ENCODE results near the gene SMG7. TPM values are rescaled to one million over a fixed set of nuclear protein-coding genes. Genes with fewer than 3 reads are reported as not detected.
A peak's percentile ranks its signal among the peaks of the same experiment; 100 is the strongest.

Gene SMG7
- total RNA-seq, 2 experiments from 2014 or later = 49.3 to 54.2 TPM

DNA sequence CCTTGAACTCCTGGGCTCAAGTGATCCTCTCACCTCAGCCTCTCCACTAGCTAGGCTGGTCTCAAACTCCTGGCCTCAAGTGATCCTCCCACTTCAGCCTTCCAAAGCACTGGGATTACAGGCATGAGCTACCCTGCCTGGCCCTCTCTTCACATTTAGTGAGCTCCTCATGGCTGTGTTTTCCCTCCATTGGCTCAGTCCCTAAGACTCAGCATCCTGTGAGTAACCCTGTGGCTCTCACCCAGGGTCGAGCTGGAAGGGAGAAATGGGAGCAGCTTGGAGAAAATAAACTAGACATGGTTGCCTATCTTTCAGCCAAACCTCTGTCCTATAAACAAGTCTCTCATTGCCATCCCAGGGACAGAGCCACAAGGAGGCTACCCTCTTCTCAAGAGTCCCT is 100.4 kb downstream of the SMG7 start:
- Mint-ChIP-seq H3K36me3 (ENCODE audit: low read depth) (peaks cover 3% of the 10 kb centered on the region), H3K9me3 (no peaks in the 10 kb centered on the region), H3K4me3 (no peak overlapping the region), H3K27me3 (ENCODE audit: low read depth) (peaks cover 7% of the 10 kb centered on the region), H3K4me1 (ENCODE audit: low read depth) (peaks cover 13% of the 10 kb centered on the region), H3K27ac (no peak overlapping the region)
- intact Hi-C loops (cut with micrococcal nuclease) = no loop called here
- CTCF ChIA-PET = no interaction called here
- no peak for DNase-seq

DNA sequence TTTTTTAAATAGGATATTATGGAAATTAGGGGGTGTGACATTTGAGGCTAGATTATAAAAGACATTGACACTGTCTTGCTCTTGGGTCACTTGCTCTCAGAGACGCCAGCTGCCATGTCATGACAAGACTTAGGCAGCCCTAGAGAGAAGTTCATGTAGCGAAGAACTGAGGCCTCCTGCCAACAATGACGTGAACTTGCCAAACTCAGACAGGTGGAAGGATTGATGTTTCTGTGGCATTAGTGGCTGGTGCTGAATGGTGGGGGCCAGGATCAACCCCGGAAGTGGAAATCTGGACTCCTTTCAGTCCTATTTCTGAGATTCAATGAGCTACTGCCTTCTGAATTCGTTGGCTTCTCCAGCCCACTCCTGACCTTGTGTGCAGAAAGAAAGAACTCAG is 103.3 kb downstream of the SMG7 start:
- Mint-ChIP-seq H3K36me3 (ENCODE audit: low read depth) (no peaks in the 10 kb centered on the region), H3K4me1 (ENCODE audit: low read depth) (peaks cover 8% of the 10 kb centered on the region), H3K9me3 (no peaks in the 10 kb centered on the region), H3K27me3 (ENCODE audit: low read depth) (peaks cover 3% of the 10 kb centered on the region), H3K4me3 (no peak overlapping the region), H3K27ac (no peak overlapping the region)
- no peak for DNase-seq
- CTCF ChIA-PET = no interaction called here
- intact Hi-C loops (cut with micrococcal nuclease) = no loop called here

DNA sequence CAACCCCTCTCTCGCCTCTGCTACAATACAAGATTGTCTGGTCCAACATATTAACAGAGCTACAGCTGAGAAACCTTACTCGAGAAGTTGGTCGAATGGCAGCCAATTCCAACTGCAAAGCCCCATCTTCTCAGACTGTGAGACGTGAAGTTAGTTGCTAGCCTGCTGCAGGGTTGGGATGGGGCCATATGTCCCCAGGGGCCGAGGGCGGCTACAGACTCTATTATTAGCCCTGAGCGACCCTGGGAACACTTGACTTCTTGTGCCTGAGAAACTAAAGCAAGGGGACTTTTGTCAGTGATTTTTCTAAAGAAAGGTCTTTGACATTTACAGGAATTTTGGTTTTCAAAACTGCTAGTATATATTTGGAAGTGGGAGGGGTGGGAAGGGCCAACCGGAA is 104.2 kb downstream of the SMG7 start:
- no peak overlapping the region for H3K4me3 Mint-ChIP-seq
- intact Hi-C loops (cut with micrococcal nuclease) = no loop called here
- no peaks in the 10 kb centered on the region for H3K36me3 Mint-ChIP-seq (ENCODE audit: low read depth)
- H3K27me3 Mint-ChIP-seq (ENCODE audit: low read depth) = no peaks in the 10 kb centered on the region
- H3K9me3 Mint-ChIP-seq = no peaks in the 10 kb centered on the region
- no peak overlapping the region for H3K27ac Mint-ChIP-seq
- DNase-seq = no peak
- CTCF ChIA-PET = no interaction called here
- peaks cover 8% of the 10 kb centered on the region for H3K4me1 Mint-ChIP-seq (ENCODE audit: low read depth)

DNA sequence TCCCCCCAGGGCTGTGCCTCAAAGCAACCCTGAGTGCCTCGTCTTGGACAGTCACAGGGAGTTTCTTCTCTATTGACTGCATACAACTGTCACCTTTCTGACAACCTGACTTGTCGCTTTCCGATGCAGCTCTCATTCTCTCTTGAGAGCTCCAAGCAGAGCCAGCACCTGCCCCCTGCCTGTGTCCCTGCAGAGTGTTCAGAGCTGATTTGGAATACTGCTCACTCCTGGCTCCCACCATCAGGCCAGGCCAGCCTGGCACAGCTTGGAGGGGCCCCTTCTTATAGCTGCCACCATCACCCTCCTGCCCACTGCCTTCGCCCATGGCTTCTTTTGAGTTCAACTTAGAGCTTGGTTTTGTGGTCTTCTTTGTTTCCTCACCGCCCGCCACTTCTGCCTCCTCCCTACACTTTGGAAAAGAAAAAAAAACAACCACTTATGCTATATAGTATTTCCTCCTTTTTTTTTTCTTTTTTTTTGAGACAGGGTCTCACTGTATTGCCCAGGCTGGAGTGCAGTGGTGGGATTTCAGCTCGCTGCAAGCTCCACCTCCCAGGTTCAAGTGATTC is 105.7 kb downstream of the SMG7 start:
- no peak overlapping the region for H3K27ac Mint-ChIP-seq
- CTCF ChIA-PET = interaction anchor here (0.6 kb wide), 3 partner anchors 30 to 1294 kb away, joined by 3 to 5 read pairs (median 4); no protein-coding TSS in a partner anchor

DNA sequence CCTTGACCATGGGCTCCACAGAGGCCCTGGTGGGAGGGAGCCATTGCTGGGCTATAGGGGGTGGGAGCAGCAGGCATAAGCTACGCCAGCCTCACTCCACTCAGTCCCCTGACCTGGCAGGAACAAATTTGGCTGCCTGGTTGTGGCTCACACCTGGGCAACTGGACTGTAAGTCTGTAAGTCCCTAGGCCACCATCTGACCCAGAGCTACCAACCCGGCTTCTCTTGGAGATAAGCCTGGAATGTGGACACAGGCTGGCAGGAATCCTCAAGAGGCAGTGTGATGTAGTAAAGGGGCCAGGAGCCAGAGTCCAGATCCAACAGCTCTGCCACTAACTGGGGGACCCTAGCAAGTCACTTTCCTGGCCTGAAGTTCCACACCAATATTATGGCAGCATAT is 106.6 kb downstream of the SMG7 start:
- Mint-ChIP-seq H3K9me3 (no peaks in the 10 kb centered on the region), H3K27ac (no peak overlapping the region), H3K4me3 (no peak overlapping the region), H3K4me1 (ENCODE audit: low read depth) (peaks cover 8% of the 10 kb centered on the region), H3K27me3 (ENCODE audit: low read depth) (no peaks in the 10 kb centered on the region), H3K36me3 (ENCODE audit: low read depth) (no peaks in the 10 kb centered on the region)
- CTCF ChIA-PET = interaction anchor here (0.6 to 2.0 kb wide), 3 partner anchors 50 to 1000 kb away, joined by 4 to 8 read pairs (median 4); no protein-coding TSS in a partner anchor
- no peak for DNase-seq
- intact Hi-C loops (cut with micrococcal nuclease) = no loop called here

More for the DNA sequence above, 105.7 kb downstream of the SMG7 start:
- no peak for DNase-seq
- no peaks in the 10 kb centered on the region for H3K27me3 Mint-ChIP-seq (ENCODE audit: low read depth)
- H3K9me3 Mint-ChIP-seq = no peaks in the 10 kb centered on the region
- intact Hi-C loops (cut with micrococcal nuclease) = no loop called here
- no peak overlapping the region for H3K4me3 Mint-ChIP-seq
- H3K4me1 Mint-ChIP-seq (ENCODE audit: low read depth) = peaks cover 8% of the 10 kb centered on the region
- no peaks in the 10 kb centered on the region for H3K36me3 Mint-ChIP-seq (ENCODE audit: low read depth)

DNA sequence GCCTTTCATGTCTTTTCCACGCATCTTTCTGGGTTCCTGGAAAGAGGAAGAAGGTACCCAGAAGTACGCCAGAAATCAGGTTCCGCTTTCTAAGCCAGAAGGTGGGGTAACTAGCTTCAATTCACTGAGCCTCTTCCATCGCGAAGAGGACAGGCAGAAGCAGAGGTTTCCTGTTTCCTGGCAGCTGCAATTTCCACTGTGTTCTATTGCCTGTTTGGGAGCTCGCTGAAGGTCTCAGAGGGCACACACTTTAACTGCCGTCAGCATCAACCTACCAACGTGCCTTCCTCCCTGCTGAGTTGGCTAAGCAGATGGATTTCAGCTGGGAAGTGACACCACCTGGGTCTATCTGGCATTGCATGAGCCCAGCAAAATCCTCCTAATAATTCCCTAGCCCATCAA is 108.0 kb downstream of the SMG7 start:
- CTCF ChIA-PET = interaction anchor here (0.6 to 2.0 kb wide), 9 partner anchors 10 to 200 kb away, joined by 3 to 8 read pairs (median 4); no protein-coding TSS in a partner anchor
- no peak overlapping the region for H3K4me3 Mint-ChIP-seq
- H3K36me3 Mint-ChIP-seq (ENCODE audit: low read depth) = no peaks in the 10 kb centered on the region
- DNase-seq = peak; percentile 32
- intact Hi-C loops (cut with micrococcal nuclease) = loop anchor here (1.0 kb wide), 1 partner anchor 43 kb away; no protein-coding TSS in a partner anchor
- no peaks in the 10 kb centered on the region for H3K9me3 Mint-ChIP-seq
- H3K27me3 Mint-ChIP-seq (ENCODE audit: low read depth) = no peaks in the 10 kb centered on the region
- H3K27ac Mint-ChIP-seq = no peak overlapping the region
- H3K4me1 Mint-ChIP-seq (ENCODE audit: low read depth) = peaks cover 8% of the 10 kb centered on the region

DNA sequence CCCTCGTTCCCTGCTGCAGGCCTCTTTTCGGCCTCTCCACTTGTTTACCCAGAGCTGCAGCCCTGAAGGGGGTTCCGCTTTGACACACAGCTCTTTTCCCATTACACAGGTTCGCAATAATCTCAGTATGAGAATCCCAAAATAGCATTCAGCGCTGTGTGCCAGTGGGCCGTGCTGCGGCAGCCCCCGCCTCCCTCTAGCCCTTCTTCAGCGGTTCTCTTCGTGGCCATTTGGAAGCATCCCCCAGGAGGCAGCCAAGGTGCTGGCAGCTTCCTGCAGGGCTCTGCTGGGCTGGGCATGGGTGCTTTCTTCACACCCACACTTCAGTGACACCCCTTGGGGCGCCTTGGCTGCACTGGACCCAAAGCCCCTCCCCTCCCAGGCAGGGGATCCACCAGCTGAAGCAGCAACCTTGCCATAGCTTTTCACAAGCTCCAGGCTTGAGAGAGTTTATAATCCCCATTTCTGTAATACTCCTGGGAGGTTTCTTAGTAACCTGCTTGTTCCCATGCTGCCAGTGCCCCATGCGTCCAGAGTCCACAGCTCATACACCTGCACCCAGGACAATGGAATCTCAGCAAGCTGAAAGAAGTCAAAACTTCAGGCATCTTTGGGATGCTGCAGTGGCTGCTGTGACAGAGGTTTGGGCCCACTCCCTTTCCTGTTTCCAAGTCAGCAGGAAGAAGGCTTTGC is 109.9 kb downstream of the SMG7 start:
- no peaks in the 10 kb centered on the region for H3K27me3 Mint-ChIP-seq (ENCODE audit: low read depth)
- CTCF ChIA-PET = interaction anchor here (0.5 kb wide), 1 partner anchor 46 kb away, joined by 4 read pairs; no protein-coding TSS in a partner anchor

DNA sequence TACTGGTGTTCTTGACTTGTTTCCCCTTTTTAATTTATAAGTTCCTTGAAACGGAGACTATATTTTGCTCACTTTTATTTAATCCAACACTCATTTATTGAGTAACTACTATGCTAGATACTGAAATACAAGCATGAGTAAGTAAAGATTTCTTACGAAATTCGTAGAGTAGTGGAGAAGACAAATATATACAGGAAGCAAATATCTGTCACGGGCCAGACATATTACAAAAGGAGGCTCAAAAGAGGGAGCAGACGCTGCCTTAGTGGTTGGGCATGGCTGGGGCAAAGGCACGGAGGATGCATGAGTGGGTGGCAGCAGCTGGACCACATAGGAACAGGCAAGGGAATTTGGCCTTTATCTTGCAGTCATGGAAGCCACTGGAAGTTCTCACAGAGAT is 111.2 kb downstream of the SMG7 start:
- Mint-ChIP-seq H3K27ac (no peak overlapping the region), H3K4me3 (no peak overlapping the region), H3K27me3 (ENCODE audit: low read depth) (no peaks in the 10 kb centered on the region), H3K9me3 (no peaks in the 10 kb centered on the region), H3K36me3 (ENCODE audit: low read depth) (no peaks in the 10 kb centered on the region), H3K4me1 (ENCODE audit: low read depth) (peaks cover 8% of the 10 kb centered on the region)
- CTCF ChIA-PET = no interaction called here
- DNase-seq = no peak
- intact Hi-C loops (cut with micrococcal nuclease) = no loop called here

More for the DNA sequence above, 109.9 kb downstream of the SMG7 start:
- intact Hi-C loops (cut with micrococcal nuclease) = no loop called here
- no peaks in the 10 kb centered on the region for H3K36me3 Mint-ChIP-seq (ENCODE audit: low read depth)
- H3K9me3 Mint-ChIP-seq = no peaks in the 10 kb centered on the region
- peaks cover 8% of the 10 kb centered on the region for H3K4me1 Mint-ChIP-seq (ENCODE audit: low read depth)
- H3K4me3 Mint-ChIP-seq = no peak overlapping the region
- no peak for DNase-seq
- H3K27ac Mint-ChIP-seq = no peak overlapping the region

DNA sequence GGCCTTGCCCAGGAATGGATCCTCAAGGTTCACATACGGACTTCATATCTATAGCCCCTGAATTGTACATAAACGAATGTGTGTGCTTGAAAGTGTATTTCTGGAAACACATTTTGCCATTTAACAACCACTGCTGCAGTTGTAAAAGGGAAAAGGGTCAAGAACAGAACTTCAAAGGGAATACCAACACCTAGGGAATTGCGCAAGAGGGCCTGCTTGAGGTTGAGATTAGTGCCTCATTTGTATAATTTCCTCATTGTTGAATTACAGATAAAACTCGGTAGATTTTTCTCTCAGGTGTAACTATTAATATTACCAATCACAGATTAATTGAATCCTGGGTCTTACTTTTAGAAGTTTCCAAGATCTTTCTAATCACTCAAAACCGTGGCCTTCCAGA is 111.8 kb downstream of the SMG7 start:
- Mint-ChIP-seq H3K9me3 (no peaks in the 10 kb centered on the region), H3K27me3 (ENCODE audit: low read depth) (no peaks in the 10 kb centered on the region), H3K27ac (no peak overlapping the region), H3K4me3 (no peak overlapping the region), H3K4me1 (ENCODE audit: low read depth) (peaks cover 14% of the 10 kb centered on the region), H3K36me3 (ENCODE audit: low read depth) (no peaks in the 10 kb centered on the region)
- intact Hi-C loops (cut with micrococcal nuclease) = no loop called here
- CTCF ChIA-PET = no interaction called here
- no peak for DNase-seq

DNA sequence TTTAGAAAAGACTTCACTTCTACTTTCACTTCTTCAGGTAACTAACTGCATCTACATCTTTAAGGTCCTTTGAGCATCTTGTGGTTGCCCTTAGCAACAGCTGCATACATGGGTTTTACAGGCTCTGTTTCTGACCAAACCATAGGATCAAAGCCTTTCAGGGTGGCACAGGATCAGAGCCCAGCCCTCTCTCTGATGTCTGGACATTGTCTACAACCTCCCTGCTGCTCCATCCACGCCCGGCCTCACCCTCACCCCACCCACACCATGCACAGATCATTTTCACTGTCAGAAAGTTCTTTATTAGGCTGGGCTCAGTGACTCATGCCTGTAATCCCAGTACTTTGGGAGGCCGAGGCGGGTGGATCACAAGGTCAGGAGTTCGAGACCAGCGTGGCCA is 112.7 kb downstream of the SMG7 start:
- Mint-ChIP-seq H3K27me3 (ENCODE audit: low read depth) (no peaks in the 10 kb centered on the region), H3K4me3 (no peak overlapping the region), H3K9me3 (no peaks in the 10 kb centered on the region), H3K36me3 (ENCODE audit: low read depth) (no peaks in the 10 kb centered on the region), H3K27ac (no peak overlapping the region), H3K4me1 (ENCODE audit: low read depth) (peaks cover 18% of the 10 kb centered on the region)
- CTCF ChIA-PET = no interaction called here
- no peak for DNase-seq
- intact Hi-C loops (cut with micrococcal nuclease) = no loop called here

DNA sequence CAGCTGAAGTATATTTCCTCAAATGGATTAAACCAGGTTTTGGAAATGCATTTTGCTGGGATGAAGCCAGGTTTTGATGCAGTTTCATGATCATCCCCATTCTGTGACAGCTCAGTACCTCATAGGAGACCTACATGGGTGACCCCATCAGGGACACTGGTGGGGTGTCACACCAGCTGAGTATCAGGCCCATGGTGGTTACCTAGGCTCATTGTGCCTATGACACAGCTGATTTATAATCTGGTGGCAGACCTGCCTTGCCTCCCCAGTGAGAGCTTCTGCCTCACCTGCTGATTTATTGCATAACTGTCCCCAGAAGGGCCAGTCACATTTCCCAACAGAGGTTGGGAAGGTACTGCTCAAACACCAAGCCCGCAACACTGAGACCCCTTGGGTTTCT is 114.2 kb downstream of the SMG7 start:
- CTCF ChIA-PET = interaction anchor here (0.9 kb wide), 1 partner anchor 21 kb away, joined by 3 read pairs; no protein-coding TSS in a partner anchor
- no peaks in the 10 kb centered on the region for H3K36me3 Mint-ChIP-seq (ENCODE audit: low read depth)
- H3K9me3 Mint-ChIP-seq = no peaks in the 10 kb centered on the region
- no peaks in the 10 kb centered on the region for H3K27me3 Mint-ChIP-seq (ENCODE audit: low read depth)
- no peak overlapping the region for H3K27ac Mint-ChIP-seq
- no peak overlapping the region for H3K4me3 Mint-ChIP-seq
- no peak for DNase-seq
- H3K4me1 Mint-ChIP-seq (ENCODE audit: low read depth) = peaks cover 27% of the 10 kb centered on the region
- intact Hi-C loops (cut with micrococcal nuclease) = no loop called here

DNA sequence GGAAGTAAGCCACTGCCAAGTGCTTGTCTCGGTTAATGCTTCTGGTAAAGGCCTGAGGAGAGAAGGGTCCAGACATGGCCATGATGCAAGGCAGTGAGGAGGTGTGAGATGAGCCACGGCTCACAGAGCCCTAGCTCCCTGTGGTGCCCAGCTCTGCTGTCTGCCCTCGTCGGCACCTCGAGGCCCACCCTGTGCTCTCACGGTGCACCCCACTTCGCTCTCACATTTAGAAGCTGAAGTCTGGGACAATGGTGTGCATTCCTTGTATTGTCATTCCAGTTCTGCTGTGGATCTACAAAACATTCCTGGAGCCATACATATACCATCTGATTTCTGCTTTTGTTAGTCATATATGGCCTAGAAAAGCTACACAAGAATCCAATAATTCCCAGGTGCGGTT is 114.6 kb downstream of the SMG7 start:
- no peaks in the 10 kb centered on the region for H3K27me3 Mint-ChIP-seq (ENCODE audit: low read depth)
- H3K9me3 Mint-ChIP-seq = no peaks in the 10 kb centered on the region
- H3K4me1 Mint-ChIP-seq (ENCODE audit: low read depth) = peaks cover 27% of the 10 kb centered on the region
- no peak overlapping the region for H3K27ac Mint-ChIP-seq
- H3K4me3 Mint-ChIP-seq = no peak overlapping the region
- no peak for DNase-seq
- no peaks in the 10 kb centered on the region for H3K36me3 Mint-ChIP-seq (ENCODE audit: low read depth)
- intact Hi-C loops (cut with micrococcal nuclease) = no loop called here
- CTCF ChIA-PET = interaction anchor here (0.6 to 0.9 kb wide), 2 partner anchors 22 to 37 kb away, joined by 3 read pairs; no protein-coding TSS in a partner anchor

DNA sequence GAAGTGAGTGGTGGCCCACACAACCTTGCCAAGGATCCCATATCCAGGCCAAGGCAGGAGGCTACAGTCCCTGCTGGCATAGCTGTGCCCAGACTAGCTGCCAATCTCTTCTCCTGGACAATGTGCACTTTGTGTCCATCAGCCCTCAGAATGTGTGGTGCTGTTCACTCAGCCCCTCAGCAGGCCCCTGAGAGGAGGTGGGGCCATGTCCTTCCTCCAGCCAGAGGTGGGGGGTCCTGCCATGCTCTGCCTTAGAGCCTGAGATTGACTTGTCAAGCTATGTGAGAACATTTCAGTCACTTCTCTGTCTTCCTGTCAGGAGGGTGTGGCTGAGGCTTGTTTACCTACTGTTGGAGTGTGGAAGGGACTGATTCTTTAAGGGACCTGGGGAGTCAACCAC is 116.5 kb downstream of the SMG7 start:
- Mint-ChIP-seq H3K27me3 (ENCODE audit: low read depth) (no peaks in the 10 kb centered on the region), H3K27ac (no peak overlapping the region), H3K4me3 (peak overlapping the region; percentile 49), H3K9me3 (no peaks in the 10 kb centered on the region), H3K36me3 (ENCODE audit: low read depth) (no peaks in the 10 kb centered on the region), H3K4me1 (ENCODE audit: low read depth) (peaks cover 42% of the 10 kb centered on the region)
- intact Hi-C loops (cut with micrococcal nuclease) = no loop called here
- DNase-seq = peak; percentile 20
- CTCF ChIA-PET = interaction anchor here (0.6 kb wide), 1 partner anchor 9 kb away, joined by 3 read pairs; no protein-coding TSS in a partner anchor
